Astrocyte of the spinal cord (primary cell): Measurements from ENCODE around the gene ZSCAN16.

Experiments
- DNase-seq: peaks from one replicate; pipeline ENCODE4 v3.0.0; 2011; ENCODE audit warnings: low read depth, low spot score
- H3K4me3 ChIP-seq: 2 replicates; pipeline ENCODE4 v1.5.1; 2011; ENCODE audit warnings: low read depth, mild to moderate bottlenecking, low read length, moderate library complexity
- in situ Hi-C: cut with HindIII; loops from 2 replicates; pipeline ENCODE4 v1.10.0; 2017; ENCODE audit warnings: low sequenced_read_pairs
- TF ChIP-seq, protein P1 (sequence below): IDR thresholded peaks from 2 replicates; pipeline ENCODE4 v1.5.1; 2012; ENCODE audit warnings: low read depth, mild to moderate bottlenecking, low read length, inconsistent platforms

Gene ZSCAN16

DNA sequence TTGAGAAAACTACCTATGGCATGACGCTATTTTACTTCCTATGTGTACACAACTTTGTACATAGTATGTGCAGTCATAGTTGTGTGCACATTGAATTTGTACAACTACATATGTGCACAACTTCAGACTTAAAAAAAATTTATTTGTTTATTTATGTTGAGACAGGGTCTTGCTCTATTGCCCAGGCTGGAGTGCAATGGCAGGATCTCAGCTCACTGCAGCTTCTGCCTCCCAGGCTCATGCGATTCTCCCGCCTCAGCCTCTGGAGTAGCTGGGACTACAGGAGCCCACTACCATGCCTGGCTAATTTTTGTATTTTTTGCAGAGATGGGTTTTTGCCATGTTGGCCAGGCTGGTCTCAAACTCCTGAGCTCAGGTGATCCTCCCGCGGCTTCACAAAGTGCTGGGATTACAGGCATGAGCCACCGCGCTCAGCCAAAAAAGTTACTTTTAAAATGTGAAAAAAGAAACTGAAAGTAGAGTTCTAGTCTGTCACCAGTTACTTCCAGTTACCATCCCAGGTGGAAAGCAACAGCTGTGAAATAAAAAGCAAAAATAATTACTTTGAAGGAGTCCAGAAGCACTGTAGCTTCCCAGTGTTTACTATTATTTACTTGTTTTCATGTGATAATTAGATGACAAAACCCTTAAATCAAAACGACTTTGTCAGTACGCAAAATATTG, 15.6 kb downstream of the ZSCAN16 start:
- DNase-seq, result no peak
- in situ Hi-C loops, result no loop called here
- TF ChIP-seq, protein P1, sequence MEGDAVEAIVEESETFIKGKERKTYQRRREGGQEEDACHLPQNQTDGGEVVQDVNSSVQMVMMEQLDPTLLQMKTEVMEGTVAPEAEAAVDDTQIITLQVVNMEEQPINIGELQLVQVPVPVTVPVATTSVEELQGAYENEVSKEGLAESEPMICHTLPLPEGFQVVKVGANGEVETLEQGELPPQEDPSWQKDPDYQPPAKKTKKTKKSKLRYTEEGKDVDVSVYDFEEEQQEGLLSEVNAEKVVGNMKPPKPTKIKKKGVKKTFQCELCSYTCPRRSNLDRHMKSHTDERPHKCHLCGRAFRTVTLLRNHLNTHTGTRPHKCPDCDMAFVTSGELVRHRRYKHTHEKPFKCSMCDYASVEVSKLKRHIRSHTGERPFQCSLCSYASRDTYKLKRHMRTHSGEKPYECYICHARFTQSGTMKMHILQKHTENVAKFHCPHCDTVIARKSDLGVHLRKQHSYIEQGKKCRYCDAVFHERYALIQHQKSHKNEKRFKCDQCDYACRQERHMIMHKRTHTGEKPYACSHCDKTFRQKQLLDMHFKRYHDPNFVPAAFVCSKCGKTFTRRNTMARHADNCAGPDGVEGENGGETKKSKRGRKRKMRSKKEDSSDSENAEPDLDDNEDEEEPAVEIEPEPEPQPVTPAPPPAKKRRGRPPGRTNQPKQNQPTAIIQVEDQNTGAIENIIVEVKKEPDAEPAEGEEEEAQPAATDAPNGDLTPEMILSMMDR, result no peak
- H3K4me3 ChIP-seq, result no peak overlapping the region

DNA sequence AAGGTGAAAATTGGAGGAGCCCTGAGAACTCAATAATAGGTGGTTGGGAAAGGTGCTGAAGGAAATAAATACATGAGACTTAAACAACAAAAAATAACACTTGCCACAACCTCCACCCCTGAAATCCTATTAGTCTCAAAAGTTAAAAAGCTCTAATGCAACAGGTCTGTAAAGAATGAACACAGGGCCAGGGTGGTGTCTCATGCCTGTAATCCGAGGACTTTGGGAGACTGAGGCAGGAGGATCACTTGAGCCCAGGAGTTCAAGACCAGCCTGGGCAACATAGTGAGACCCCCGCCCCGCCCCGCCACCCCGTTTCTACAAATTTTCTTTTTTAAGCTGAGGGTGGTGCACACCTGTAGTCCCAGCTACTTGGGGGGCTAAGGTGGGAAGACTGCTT, 16.2 kb downstream of the ZSCAN16 start:
- DNase-seq, result no peak
- in situ Hi-C loops, result no loop called here
- H3K4me3 ChIP-seq, result no peak overlapping the region
- TF ChIP-seq, protein P1, result no peak

DNA sequence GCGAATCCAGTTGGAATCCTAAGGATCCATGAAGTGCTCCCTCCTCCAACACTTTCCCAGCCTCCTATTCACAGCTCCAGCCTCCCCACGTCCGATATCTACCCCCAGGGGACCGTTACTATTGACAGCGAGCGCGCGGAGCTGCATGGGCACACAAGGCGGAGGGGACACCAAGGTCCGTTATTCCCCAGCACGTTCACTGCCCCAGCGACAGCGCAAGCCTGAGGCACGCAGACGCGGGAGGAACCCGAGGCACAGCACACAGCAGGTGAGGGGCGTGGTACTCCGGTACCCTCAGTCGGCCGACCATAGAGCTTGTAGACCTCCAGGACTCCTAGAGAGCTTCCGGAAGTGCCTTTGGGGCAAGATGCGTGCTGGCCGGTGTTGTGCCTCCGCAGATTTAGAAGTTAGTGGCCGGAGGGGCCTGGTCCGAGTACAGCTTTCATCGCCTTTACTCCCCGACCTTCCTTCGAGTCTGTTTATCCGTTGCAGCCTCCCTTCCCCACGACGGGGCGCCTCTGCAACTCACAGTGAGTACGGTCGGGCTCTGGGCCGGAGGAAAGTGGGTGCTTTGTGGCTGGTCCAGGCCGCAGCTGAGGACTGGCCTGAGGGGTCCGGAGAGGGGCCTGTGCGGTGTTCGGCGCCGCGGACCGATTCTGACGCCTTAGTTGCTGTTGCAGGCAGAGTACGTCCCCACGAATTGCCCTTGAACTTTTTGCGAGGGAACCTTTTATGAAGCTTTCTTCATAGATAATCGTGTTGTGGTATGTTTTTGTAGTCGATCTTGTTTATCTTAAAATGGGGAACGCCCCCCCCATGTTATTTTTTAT, 17.3 kb downstream of the ZSCAN16 start, which contains the start of gene ZKSCAN8:
ZKSCAN8 (plus strand) TSS at position 384 of the 830 bp plus-strand sequence. CDS start 6,525 bp downstream, outside the sequence.
- peak; percentile 89 for DNase-seq
- H3K4me3 ChIP-seq, result peak within 1 kb of the TSS; percentile 83
- TF ChIP-seq, protein P1, result no peak
- in situ Hi-C loops, result no loop called here

DNA sequence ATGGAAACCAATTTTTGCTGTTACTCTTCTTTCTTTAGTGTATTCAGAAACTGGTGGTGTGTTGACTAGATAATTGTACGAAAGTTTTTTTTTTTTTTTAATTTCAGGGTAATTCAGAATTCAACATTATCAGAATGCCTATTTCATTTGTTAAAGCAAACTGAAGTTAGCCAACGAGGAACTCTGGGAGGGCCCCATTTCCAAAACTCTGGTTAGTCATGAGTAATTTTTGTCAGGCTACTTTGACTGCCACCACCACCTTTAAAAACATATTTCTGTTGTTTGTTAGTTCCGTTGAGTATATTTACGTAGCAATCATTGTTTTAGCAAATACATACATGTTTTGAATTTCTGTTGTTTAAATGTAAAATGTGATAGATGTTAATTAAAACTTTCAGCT, 18.0 kb downstream of the ZSCAN16 start:
- in situ Hi-C loops, result no loop called here
- TF ChIP-seq, protein P1, result no peak
- H3K4me3 ChIP-seq, result peak overlapping the region; percentile 83
- no peak for DNase-seq

DNA sequence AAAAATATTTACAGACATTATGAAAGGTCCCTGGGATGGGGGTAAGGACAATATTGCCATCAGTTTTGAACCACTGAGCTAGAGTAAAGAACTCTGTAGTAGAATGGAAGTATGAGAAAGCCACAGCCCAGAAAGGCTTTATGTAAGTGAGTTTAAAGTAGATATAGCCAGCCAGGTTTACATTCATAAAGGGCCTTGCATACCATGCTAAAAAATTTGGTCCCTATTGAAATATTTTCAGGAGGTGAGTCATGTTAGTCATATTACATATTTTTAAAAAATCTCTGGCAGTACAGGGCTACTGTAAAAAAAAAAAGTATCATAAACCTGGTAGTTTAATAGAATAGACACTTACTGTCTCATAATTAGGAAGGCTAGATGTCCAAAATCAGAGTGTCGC, 20.8 kb downstream of the ZSCAN16 start:
- TF ChIP-seq, protein P1, result no peak
- no peak overlapping the region for H3K4me3 ChIP-seq
- in situ Hi-C loops, result no loop called here
- no peak for DNase-seq

DNA sequence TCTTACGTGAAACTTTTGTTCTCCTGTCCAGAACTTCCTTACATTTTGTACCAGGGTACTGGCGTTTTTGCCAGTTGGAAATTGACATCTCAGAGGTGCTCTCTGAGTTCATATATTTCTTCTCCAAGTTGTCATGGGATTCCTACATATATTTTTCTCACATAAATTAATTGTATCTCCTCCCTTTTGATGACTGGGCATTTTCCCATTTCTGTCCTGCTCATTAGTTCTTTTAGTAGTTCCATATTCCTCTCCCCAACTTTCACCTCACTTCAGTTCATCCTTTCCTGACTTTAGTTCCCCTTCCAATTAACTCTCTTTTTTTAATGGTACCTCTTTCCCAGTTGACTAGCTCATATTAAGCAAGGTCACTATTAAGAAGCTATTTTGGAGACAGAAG, 28.1 kb downstream of the ZSCAN16 start:
- no peak overlapping the region for H3K4me3 ChIP-seq
- TF ChIP-seq, protein P1, result no peak
- in situ Hi-C loops, result no loop called here
- no peak for DNase-seq
